ENCODE data around the gene OR5K3. TPM values are rescaled to one million over a fixed set of nuclear protein-coding genes. Genes with fewer than 3 reads are reported as not detected.

Gene OR5K3
- not detected for total RNA-seq

- no peak for TF ChIP-seq CTCF (IDR thresholded peaks at IDR 0.05)
- Histone ChIP-seq H3K27me3 (no peaks in the 10 kb centered on the region), H3K36me3 (no peaks in the 10 kb centered on the region), H3K4me1 (no peaks in the 10 kb centered on the region), H3K27ac (no peak within 1 kb of the TSS), H3K9me3 (no peaks in the 10 kb centered on the region), H3K4me3 (no peak within 1 kb of the TSS)
- DNase-seq (ENCODE audit: low spot score in 2 of 2) = no peak
- intact Hi-C loops (cut with DNase I) = no loop called here
These were observed at the start of gene OR5K3 for GRCh38 chr3:98390366-98390765. TSS of gene OR5K3 (plus strand) at chr3:98390666. CDS start at chr3:98390666, 0 bp downstream.

- DNase-seq (ENCODE audit: low spot score in 2 of 2) = no peak
- H3K4me1 ChIP-seq = no peaks in the 10 kb centered on the region
- H3K9me3 ChIP-seq = no peaks in the 10 kb centered on the region
- no peaks in the 10 kb centered on the region for H3K27me3 ChIP-seq
- TF ChIP-seq CTCF (IDR thresholded peaks at IDR 0.05) = no peak
- H3K4me3 ChIP-seq = no peak overlapping the region
- intact Hi-C loops (cut with DNase I) = no loop called here
- H3K36me3 ChIP-seq = no peaks in the 10 kb centered on the region
- no peak overlapping the region for H3K27ac ChIP-seq
These were observed 48.7 kb upstream of the OR5K3 start for GRCh38 chr3:98341758-98342157.

GRCh38 chr3:98343647-98344507 is 46.6 kb upstream of the OR5K3 start:
- Histone ChIP-seq H3K36me3 (no peaks in the 10 kb centered on the region), H3K4me1 (no peaks in the 10 kb centered on the region), H3K4me3 (no peak overlapping the region), H3K27ac (no peak overlapping the region), H3K9me3 (no peaks in the 10 kb centered on the region), H3K27me3 (no peaks in the 10 kb centered on the region)
- peak in 1 of 3 experiments; percentile 19 for TF ChIP-seq CTCF (IDR thresholded peaks at IDR 0.05)
- intact Hi-C loops (cut with DNase I) = no loop called here
- DNase-seq (ENCODE audit: low spot score in 2 of 2) = no peak

- no peaks in the 10 kb centered on the region for H3K9me3 ChIP-seq
- H3K27ac ChIP-seq = no peak overlapping the region
- H3K4me3 ChIP-seq = no peak overlapping the region
- DNase-seq (ENCODE audit: low spot score in 2 of 2) = no peak
- H3K27me3 ChIP-seq = no peaks in the 10 kb centered on the region
- H3K36me3 ChIP-seq = no peaks in the 10 kb centered on the region
- TF ChIP-seq CTCF (IDR thresholded peaks at IDR 0.05) = no peak
- intact Hi-C loops (cut with DNase I) = no loop called here
- H3K4me1 ChIP-seq = no peaks in the 10 kb centered on the region
These were observed 40.4 kb upstream of the OR5K3 start for GRCh38 chr3:98350082-98350481.

GRCh38 chr3:98353554-98353953 is 36.9 kb upstream of the OR5K3 start, which contains the start of gene OR5K4:
TSS of gene OR5K4 (plus strand) at chr3:98353854. CDS start at chr3:98353854, 0 bp downstream.
- no peak for TF ChIP-seq CTCF (IDR thresholded peaks at IDR 0.05)
- intact Hi-C loops (cut with DNase I) = no loop called here
- Histone ChIP-seq H3K4me3 (no peak within 1 kb of the TSS), H3K4me1 (no peaks in the 10 kb centered on the region), H3K27me3 (no peaks in the 10 kb centered on the region), H3K36me3 (no peaks in the 10 kb centered on the region), H3K27ac (no peak within 1 kb of the TSS), H3K9me3 (peaks cover 0 to 5% of the 10 kb centered on the region in 2 donors)
- no peak for DNase-seq (ENCODE audit: low spot score in 2 of 2)
